Mesenchymal stem cell (in vitro differentiated cells and primary cell): Measurements from ENCODE around the gene C19orf67.

Experiments used
- DNase-seq: peaks from one replicate; pipeline ENCODE4 v3.0.0-alpha.2; 2013
- H2AFZ ChIP-seq: one replicate; pipeline ENCODE4 v1.6.1; 2013; ENCODE audit warnings: low read depth, mild to moderate bottlenecking, control low read depth, inconsistent platforms, low read length, moderate library complexity
- H2AK5ac ChIP-seq: 2 replicates; pipeline ENCODE4 v1.6.1; 2013; ENCODE audit warnings: low read length, moderate library complexity, mild to moderate bottlenecking, inconsistent platforms; ENCODE audit not compliant: severe bottlenecking
- H2BK120ac ChIP-seq: one replicate; pipeline ENCODE4 v1.6.1; 2013; ENCODE audit warnings: low read depth, mild to moderate bottlenecking, inconsistent platforms, low read length, moderate library complexity
- H2BK12ac ChIP-seq, 2 experiments: one replicate each; pipeline ENCODE4 v1.6.1; 2013; ENCODE audit warnings: inconsistent platforms in 2 of 2, low read length in 2 of 2, mild to moderate bottlenecking in 2 of 2, moderate library complexity in 2 of 2, control low read depth in 1 of 2
- H2BK15ac ChIP-seq: one replicate; pipeline ENCODE4 v1.6.1; 2013; ENCODE audit warnings: mild to moderate bottlenecking, low read depth, inconsistent platforms; ENCODE audit not compliant: poor library complexity, severe bottlenecking
- H2BK5ac ChIP-seq: 2 replicates; pipeline ENCODE4 v1.6.1; 2013; ENCODE audit warnings: low read depth, mild to moderate bottlenecking, low read length, control low read depth, inconsistent platforms; ENCODE audit not compliant: poor library complexity, severe bottlenecking
- H3K14ac ChIP-seq, 2 experiments: one replicate each; pipeline ENCODE4 v1.6.1; 2013; ENCODE audit warnings: inconsistent platforms in 2 of 2, low read length in 2 of 2, control low read depth in 1 of 2, mild to moderate bottlenecking in 1 of 2, moderate library complexity in 1 of 2
- H3K18ac ChIP-seq, 2 experiments: one replicate each; pipeline ENCODE4 v1.6.1; 2013; ENCODE audit warnings: inconsistent platforms in 2 of 2, low read length in 2 of 2, control low read depth in 1 of 2, low read depth in 1 of 2, mild to moderate bottlenecking in 1 of 2
- H3K23ac ChIP-seq, 2 experiments: one replicate each; pipeline ENCODE4 v1.6.1; 2013; ENCODE audit warnings: inconsistent platforms in 2 of 2, low read length in 2 of 2, mild to moderate bottlenecking in 2 of 2, moderate library complexity in 2 of 2, control low read depth in 1 of 2
- H3K27ac ChIP-seq: 2 replicates; pipeline ENCODE4 v1.5.1; 2013; ENCODE audit warnings: mild to moderate bottlenecking, moderate library complexity, low read length, control low read depth, inconsistent platforms; ENCODE audit not compliant: poor library complexity, severe bottlenecking
- H3K27me3 ChIP-seq, 2 experiments: 2 replicates each; pipeline versions ENCODE4 v1.6.1 to v1.7.0; 2013; ENCODE audit warnings: low read length in 2 of 2, mild to moderate bottlenecking in 2 of 2, moderate library complexity in 2 of 2, control low read depth in 1 of 2, inconsistent platforms in 1 of 2; ENCODE audit not compliant: control insufficient read depth in 1 of 2, insufficient read depth in 1 of 2
- H3K36me3 ChIP-seq, 2 experiments: 2 replicates each; pipeline versions ENCODE4 v1.6.1 to v1.7.0; 2013; ENCODE audit warnings: low read length in 2 of 2, control low read depth in 1 of 2, inconsistent platforms in 1 of 2, low read depth in 1 of 2, mild to moderate bottlenecking in 1 of 2; ENCODE audit not compliant: insufficient read depth in 2 of 2, control insufficient read depth in 1 of 2
- H3K4ac ChIP-seq, 2 experiments: one replicate each; pipeline ENCODE4 v1.6.1; 2013; ENCODE audit warnings: inconsistent platforms in 2 of 2, low read length in 2 of 2, mild to moderate bottlenecking in 2 of 2, moderate library complexity in 2 of 2, control low read depth in 1 of 2, low read depth in 1 of 2
- H3K4me1 ChIP-seq: 2 replicates; pipeline ENCODE4 v1.6.1; 2013; ENCODE audit warnings: low read depth, low read length, control low read depth; ENCODE audit not compliant: control insufficient read depth, insufficient read depth
- H3K4me2 ChIP-seq: 2 replicates; pipeline ENCODE4 v1.6.1; 2013; ENCODE audit warnings: low read length, mild to moderate bottlenecking, inconsistent platforms; ENCODE audit not compliant: poor library complexity, severe bottlenecking
- H3K4me3 ChIP-seq, 2 experiments: 2 replicates each; pipeline versions ENCODE4 v1.5.1 to v1.7.0; 2013; ENCODE audit warnings: low read length in 2 of 2, mild to moderate bottlenecking in 2 of 2, control low read depth in 1 of 2, low read depth in 1 of 2; ENCODE audit not compliant: insufficient read depth in 1 of 2
- H3K79me1 ChIP-seq: replicated peaks from 2 replicates; pipeline ENCODE4 v1.6.1; 2013; ENCODE audit warnings: mild to moderate bottlenecking, control low read depth, low read length, inconsistent platforms; ENCODE audit not compliant: poor library complexity, severe bottlenecking
- H3K9ac ChIP-seq: 2 replicates; pipeline ENCODE4 v1.7.0; 2013; ENCODE audit warnings: mild to moderate bottlenecking, low read length, moderate library complexity
- H3K9me3 ChIP-seq: 2 replicates; pipeline ENCODE4 v1.7.0; 2013; ENCODE audit warnings: mild to moderate bottlenecking, low read length; ENCODE audit not compliant: control insufficient read depth
- H4K8ac ChIP-seq: one replicate; pipeline ENCODE4 v1.6.1; 2013; ENCODE audit warnings: inconsistent platforms, mild to moderate bottlenecking, low read length, moderate library complexity
- H4K91ac ChIP-seq: one replicate; pipeline ENCODE4 v1.6.1; 2013; ENCODE audit warnings: mild to moderate bottlenecking, low read length, inconsistent platforms
- WGBS: methylation state at CpG from one replicate; pipeline ENCODE4 v1.1.7; 2013; ENCODE audit warnings: mixed read lengths; 5-methylcytosine and 5-hydroxymethylcytosine counted together

C19orf67 gene

DNA sequence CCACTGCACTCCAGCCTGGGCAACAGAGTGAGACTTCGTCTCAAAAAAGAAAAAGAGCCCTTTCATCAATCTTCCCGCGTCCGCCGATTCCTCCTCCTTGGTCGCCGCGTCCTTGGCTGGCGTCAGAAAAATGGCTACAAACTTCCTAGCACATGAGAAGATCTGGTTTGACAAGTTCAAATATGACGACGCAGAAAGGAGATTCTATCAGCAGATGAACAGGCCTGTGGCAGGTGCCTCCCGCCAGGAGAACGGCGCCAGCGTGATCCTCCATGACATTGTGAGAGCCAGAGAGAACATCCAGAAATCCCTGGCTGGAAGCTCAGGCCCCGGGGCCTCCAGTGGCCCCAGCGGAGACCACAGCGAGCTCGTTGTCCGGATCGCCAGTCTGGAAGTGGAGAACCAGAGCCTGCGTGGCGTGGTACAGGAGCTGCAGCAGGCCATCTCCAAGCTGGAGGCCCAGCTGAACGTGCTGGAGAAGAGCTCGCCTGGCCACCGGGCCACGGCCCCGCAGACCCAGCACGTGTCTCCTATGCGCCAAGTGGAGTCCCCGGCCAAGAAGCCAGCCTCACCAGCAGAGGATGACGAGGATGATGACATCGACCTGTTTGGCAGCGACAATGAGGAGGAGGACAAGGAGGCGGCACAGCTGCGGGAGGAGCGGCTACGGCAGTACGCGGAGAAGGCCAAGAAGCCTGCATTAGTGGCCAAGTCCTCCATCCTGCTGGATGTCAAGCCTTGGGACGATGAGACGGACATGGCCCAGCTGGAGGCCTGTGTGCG lies 15.1 kb downstream of the C19orf67 start:
- H4K8ac ChIP-seq: no peak overlapping the region
- H2BK15ac ChIP-seq: no peak overlapping the region
- H2BK12ac ChIP-seq: no peak overlapping the region
- H2AFZ ChIP-seq: no peak overlapping the region
- no peak for DNase-seq
- no peak overlapping the region for H3K23ac ChIP-seq
- H2BK5ac ChIP-seq: no peak overlapping the region
- no peak overlapping the region for H3K4me2 ChIP-seq
- H3K27ac ChIP-seq: no peak overlapping the region
- H3K4ac ChIP-seq: no peak overlapping the region
- H3K14ac ChIP-seq: no peak overlapping the region
- H3K4me1 ChIP-seq: peaks cover 29% of the 10 kb centered on the region
- H2BK120ac ChIP-seq: no peak overlapping the region
- WGBS: 95% methylated on average over 43 of the region's 43 CpGs
- H3K18ac ChIP-seq: no peak overlapping the region
- H2AK5ac ChIP-seq: no peak overlapping the region
- H3K9me3 ChIP-seq: no peaks in the 10 kb centered on the region
- H3K4me3 ChIP-seq: no peak overlapping the region
- H3K27me3 ChIP-seq: peaks cover 3 to 6% of the 10 kb centered on the region in 2 experiments
- H3K79me1 ChIP-seq: peaks cover 2% of the 10 kb centered on the region
- no peaks in the 10 kb centered on the region for H3K36me3 ChIP-seq
- H3K9ac ChIP-seq: no peak overlapping the region
- H4K91ac ChIP-seq: peak overlapping the region; percentile 45

DNA sequence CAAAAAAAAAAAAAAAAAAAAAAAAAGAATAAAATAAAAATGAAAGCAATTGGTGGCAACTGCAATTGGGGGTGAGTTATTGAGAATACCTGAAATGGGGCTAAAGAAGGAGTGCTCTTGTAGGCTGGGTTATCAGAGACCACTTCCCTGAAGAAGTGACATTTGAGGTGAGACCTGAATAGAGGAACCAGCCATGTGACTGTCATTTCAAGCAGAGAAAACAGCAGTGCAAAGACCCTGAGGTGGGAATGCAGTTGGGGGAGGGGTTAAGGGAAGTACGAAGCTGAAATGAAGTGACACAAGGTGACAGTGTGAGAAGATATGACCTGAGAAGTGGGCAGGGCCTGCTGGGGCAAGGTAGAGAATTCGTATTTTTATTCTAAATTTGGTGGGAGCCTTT lies 19.4 kb downstream of the C19orf67 start:
- no peak overlapping the region for H2BK12ac ChIP-seq
- H2BK15ac ChIP-seq: no peak overlapping the region
- no peak overlapping the region for H3K14ac ChIP-seq
- no peaks in the 10 kb centered on the region for H3K79me1 ChIP-seq
- DNase-seq: no peak
- no peaks in the 10 kb centered on the region for H3K36me3 ChIP-seq
- no peak overlapping the region for H3K4me2 ChIP-seq
- H3K18ac ChIP-seq: no peak overlapping the region
- no peak overlapping the region for H3K27ac ChIP-seq
- no peak overlapping the region for H4K8ac ChIP-seq
- H4K91ac ChIP-seq: no peak overlapping the region
- H2BK5ac ChIP-seq: no peak overlapping the region
- WGBS: 68% methylated on average over 2 of the region's 2 CpGs
- H3K4me3 ChIP-seq: no peak overlapping the region
- H3K9me3 ChIP-seq: no peaks in the 10 kb centered on the region
- H2AFZ ChIP-seq: no peak overlapping the region
- H3K9ac ChIP-seq: no peak overlapping the region
- no peak overlapping the region for H3K23ac ChIP-seq
- H3K27me3 ChIP-seq: peaks cover 0 to 13% of the 10 kb centered on the region in 2 experiments
- H2BK120ac ChIP-seq: no peak overlapping the region
- no peak overlapping the region for H3K4ac ChIP-seq
- peaks cover 7% of the 10 kb centered on the region for H3K4me1 ChIP-seq
- H2AK5ac ChIP-seq: no peak overlapping the region

DNA sequence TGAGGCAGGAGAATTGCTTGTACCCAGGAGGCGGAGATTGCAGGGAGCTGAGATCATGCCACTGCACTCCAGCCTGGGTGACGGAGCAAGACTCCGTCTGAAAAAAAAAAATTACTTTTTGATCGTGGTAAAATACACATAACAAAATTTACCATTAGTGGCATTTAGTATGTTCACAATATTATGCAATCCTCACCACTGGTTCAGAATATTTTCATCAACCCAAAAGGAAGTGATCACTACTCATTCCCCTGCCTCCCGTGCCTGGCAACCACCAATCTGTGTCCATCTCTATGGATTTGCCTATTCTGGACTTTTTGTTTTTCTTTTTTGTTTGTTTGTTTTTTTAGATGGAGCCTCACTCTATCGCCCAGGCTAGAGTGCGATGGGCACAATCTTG lies 22.5 kb downstream of the C19orf67 start:
- Histone ChIP-seq H2BK120ac (no peak overlapping the region), H3K4me2 (no peak overlapping the region), H2BK15ac (no peak overlapping the region), H3K23ac (no peak overlapping the region), H4K91ac (no peak overlapping the region), H3K18ac (no peak overlapping the region), H2AK5ac (no peak overlapping the region), H3K27ac (no peak overlapping the region), H4K8ac (no peak overlapping the region), H3K79me1 (no peaks in the 10 kb centered on the region), H2BK5ac (no peak overlapping the region), H3K27me3 (peaks cover 26 to 42% of the 10 kb centered on the region in 2 experiments), H3K14ac (no peak overlapping the region), H3K4ac (no peak overlapping the region), H3K4me1 (peaks cover 10% of the 10 kb centered on the region), H2AFZ (no peak overlapping the region), H3K4me3 (no peak overlapping the region), H3K36me3 (no peaks in the 10 kb centered on the region), H3K9ac (no peak overlapping the region), H3K9me3 (no peaks in the 10 kb centered on the region), H2BK12ac (no peak overlapping the region)
- no peak for DNase-seq
- 86% methylated on average over 7 of the region's 7 CpGs for WGBS

DNA sequence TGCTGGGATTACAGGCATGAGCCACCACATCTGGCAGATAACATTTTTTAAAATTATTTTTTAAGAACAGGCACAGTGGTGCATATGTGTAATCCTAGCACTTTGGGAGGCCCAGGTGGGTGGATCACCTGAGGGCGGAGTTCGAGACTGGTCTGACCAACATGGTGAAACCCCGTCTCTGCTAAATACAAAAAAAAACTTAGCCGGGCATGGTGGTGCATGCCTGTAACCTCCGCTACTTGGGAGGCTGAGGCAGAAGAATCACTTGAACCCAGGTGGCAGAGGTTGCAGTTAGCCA lies 23.1 kb downstream of the C19orf67 start:
- peaks cover 16% of the 10 kb centered on the region for H3K4me1 ChIP-seq
- no peak overlapping the region for H2BK5ac ChIP-seq
- H3K23ac ChIP-seq: no peak overlapping the region
- H3K4me2 ChIP-seq: no peak overlapping the region
- H4K91ac ChIP-seq: no peak overlapping the region
- H3K18ac ChIP-seq: no peak overlapping the region
- 89% methylated on average over 5 of the region's 5 CpGs for WGBS
- no peak overlapping the region for H3K4ac ChIP-seq
- no peak overlapping the region for H3K9ac ChIP-seq
- no peak overlapping the region for H2AFZ ChIP-seq
- H2AK5ac ChIP-seq: no peak overlapping the region
- peaks cover 30 to 46% of the 10 kb centered on the region in 2 experiments for H3K27me3 ChIP-seq
- no peak overlapping the region for H2BK12ac ChIP-seq
- H3K4me3 ChIP-seq: no peak overlapping the region
- H3K27ac ChIP-seq: no peak overlapping the region
- no peak overlapping the region for H3K14ac ChIP-seq
- no peak overlapping the region for H2BK120ac ChIP-seq
- no peaks in the 10 kb centered on the region for H3K9me3 ChIP-seq
- H4K8ac ChIP-seq: no peak overlapping the region
- no peaks in the 10 kb centered on the region for H3K36me3 ChIP-seq
- no peak for DNase-seq
- H3K79me1 ChIP-seq: no peaks in the 10 kb centered on the region
- H2BK15ac ChIP-seq: no peak overlapping the region
